ENCODE measurements around the gene NTPCR. TPM values are rescaled to one million over a fixed set of nuclear protein-coding genes. Genes with fewer than 3 reads are reported as not detected.

NTPCR gene
- total RNA-seq, 1 donor from 2014 or later, result 57.1 TPM

DNA sequence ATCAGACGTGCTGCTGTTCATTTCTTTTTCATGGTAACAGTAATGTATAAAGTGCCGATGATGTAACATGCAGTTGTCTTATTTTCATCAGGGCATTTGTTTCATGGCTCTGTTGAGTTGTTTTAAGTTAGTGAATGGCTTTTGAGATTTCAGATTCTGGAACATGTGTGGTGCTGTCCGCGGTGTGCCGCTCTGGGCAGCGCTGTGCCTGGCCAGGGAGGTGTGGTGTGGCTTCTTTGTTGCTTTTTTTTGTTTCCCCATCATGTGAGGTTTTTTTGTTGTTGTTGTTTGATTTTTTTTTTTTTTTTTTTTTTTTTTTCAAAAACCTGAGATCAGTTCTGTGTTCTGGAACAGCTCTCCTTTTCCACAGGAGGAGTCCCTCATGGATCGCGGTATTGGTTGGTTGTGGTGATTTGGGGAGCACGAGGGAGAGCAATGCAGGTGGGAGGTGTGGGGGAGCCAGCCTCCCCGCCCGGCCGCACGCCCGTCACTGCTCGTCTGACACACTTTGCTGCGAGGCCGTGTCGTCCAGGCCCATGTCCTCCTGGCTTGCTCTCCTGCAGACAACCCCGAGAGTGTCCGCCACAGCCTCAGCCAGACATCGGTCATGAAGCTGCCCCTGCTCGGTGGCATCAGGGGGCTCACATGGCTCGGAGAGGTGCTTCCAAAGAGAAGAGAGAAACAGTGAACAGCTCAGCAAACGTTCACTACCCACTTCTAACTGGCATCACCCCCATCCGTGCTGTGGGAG, 33.6 kb downstream of the NTPCR start:
- no peaks in the 10 kb centered on the region for H3K9me3 Mint-ChIP-seq (ENCODE audit: unreplicated experiment)
- TF ChIP-seq, protein P1, sequence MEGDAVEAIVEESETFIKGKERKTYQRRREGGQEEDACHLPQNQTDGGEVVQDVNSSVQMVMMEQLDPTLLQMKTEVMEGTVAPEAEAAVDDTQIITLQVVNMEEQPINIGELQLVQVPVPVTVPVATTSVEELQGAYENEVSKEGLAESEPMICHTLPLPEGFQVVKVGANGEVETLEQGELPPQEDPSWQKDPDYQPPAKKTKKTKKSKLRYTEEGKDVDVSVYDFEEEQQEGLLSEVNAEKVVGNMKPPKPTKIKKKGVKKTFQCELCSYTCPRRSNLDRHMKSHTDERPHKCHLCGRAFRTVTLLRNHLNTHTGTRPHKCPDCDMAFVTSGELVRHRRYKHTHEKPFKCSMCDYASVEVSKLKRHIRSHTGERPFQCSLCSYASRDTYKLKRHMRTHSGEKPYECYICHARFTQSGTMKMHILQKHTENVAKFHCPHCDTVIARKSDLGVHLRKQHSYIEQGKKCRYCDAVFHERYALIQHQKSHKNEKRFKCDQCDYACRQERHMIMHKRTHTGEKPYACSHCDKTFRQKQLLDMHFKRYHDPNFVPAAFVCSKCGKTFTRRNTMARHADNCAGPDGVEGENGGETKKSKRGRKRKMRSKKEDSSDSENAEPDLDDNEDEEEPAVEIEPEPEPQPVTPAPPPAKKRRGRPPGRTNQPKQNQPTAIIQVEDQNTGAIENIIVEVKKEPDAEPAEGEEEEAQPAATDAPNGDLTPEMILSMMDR (IDR thresholded peaks at IDR 0.05; ENCODE audit: unreplicated experiment), result no peak
- H3K27ac Mint-ChIP-seq (ENCODE audit: unreplicated experiment), result peak overlapping the region; percentile 59
- peaks cover 4% of the 10 kb centered on the region for H3K4me1 Mint-ChIP-seq (ENCODE audit: unreplicated experiment)
- DNase-seq (ENCODE audit: low spot score), result no peak
- no peak overlapping the region for H3K4me3 Mint-ChIP-seq (ENCODE audit: unreplicated experiment)
- H3K36me3 Mint-ChIP-seq (ENCODE audit: low read depth, unreplicated experiment), result peaks cover 20% of the 10 kb centered on the region
- peaks cover 6% of the 10 kb centered on the region for H3K27me3 Mint-ChIP-seq (ENCODE audit: unreplicated experiment)

DNA sequence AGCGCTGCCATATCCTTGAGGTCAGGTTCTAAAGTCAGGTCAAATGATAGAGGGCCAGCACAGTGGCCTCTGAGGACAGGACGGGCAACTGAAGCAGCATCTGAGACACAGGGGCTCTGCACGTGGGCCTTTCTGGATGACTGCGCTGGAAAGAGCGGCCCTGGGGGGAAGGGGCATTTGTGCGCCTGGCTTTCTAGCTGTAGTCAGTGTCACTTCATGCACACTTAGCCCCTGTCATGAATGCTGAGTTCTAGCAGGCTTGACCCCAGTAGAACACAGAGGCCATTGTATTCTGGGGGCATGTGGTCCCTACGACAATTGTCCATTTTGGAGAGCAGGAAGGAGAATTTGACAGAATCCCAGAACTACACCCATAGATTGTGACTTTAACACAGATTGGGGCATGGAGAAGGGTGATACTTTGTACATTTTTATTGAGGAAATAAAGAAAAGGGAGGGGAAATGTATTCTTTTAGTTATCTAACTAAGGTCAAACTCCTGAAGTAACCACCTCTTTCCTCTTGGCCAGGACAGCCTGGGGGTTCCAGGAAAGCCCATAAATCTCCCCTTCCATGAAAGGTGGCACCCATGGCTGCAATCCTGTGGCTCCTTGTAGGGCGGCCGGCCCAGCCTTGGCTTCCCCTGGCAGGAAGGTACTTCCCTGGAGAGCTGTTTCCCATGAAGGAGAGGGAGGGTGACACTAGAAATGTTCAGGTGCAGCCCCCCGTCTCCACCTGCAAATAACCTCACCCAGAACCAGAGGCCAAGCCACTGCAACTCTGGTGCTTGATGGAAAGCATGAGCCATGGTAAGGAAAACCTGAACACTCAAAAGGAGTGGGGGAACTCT, 34.4 kb downstream of the NTPCR start:
- H3K27ac Mint-ChIP-seq (ENCODE audit: unreplicated experiment), result no peak overlapping the region
- H3K36me3 Mint-ChIP-seq (ENCODE audit: low read depth, unreplicated experiment), result peaks cover 18% of the 10 kb centered on the region
- H3K27me3 Mint-ChIP-seq (ENCODE audit: unreplicated experiment), result peaks cover 6% of the 10 kb centered on the region
- no peak for DNase-seq (ENCODE audit: low spot score)
- H3K4me3 Mint-ChIP-seq (ENCODE audit: unreplicated experiment), result no peak overlapping the region
- peaks cover 4% of the 10 kb centered on the region for H3K4me1 Mint-ChIP-seq (ENCODE audit: unreplicated experiment)
- H3K9me3 Mint-ChIP-seq (ENCODE audit: unreplicated experiment), result no peaks in the 10 kb centered on the region
- TF ChIP-seq, protein P1 (IDR thresholded peaks at IDR 0.05; ENCODE audit: unreplicated experiment), result no peak

DNA sequence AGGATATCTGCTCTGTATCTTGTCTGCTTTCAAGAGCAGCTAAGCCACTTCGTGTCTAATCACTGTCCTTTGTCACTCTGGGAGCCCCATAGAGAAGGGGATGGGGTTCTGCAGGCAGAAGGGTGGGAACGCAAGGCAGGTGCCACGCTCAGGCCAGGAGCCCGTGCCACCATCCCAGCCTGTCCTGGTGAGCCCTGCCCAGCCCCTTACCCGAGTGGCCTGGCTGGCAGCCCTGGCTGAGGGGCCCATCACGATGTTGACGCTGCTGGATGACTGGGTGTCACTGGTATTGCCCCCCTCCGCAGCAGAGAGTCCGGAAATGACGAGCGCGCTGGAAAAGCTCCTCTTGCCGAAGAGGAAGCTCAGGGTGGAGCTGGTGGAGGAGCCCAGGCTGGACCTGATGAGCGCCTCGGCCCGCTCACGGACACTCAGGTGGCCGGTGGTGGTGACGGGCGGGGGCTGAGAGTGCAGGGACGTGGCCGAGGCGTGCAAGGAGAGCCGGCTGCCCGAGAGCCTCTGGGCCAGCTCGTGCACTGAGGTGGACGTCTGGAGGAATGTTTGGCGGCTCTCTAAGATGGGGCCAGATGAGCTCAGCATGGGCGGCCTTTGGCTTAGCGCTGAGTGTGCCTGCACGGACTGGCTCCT, 35.6 kb downstream of the NTPCR start:
- Mint-ChIP-seq H3K27ac (ENCODE audit: unreplicated experiment) (no peak overlapping the region), H3K9me3 (ENCODE audit: unreplicated experiment) (no peaks in the 10 kb centered on the region), H3K4me1 (ENCODE audit: unreplicated experiment) (no peaks in the 10 kb centered on the region), H3K36me3 (ENCODE audit: low read depth, unreplicated experiment) (peaks cover 7% of the 10 kb centered on the region), H3K4me3 (ENCODE audit: unreplicated experiment) (no peak overlapping the region), H3K27me3 (ENCODE audit: unreplicated experiment) (peaks cover 6% of the 10 kb centered on the region)
- no peak for DNase-seq (ENCODE audit: low spot score)
- TF ChIP-seq, protein P1 (IDR thresholded peaks at IDR 0.05; ENCODE audit: unreplicated experiment), result no peak

DNA sequence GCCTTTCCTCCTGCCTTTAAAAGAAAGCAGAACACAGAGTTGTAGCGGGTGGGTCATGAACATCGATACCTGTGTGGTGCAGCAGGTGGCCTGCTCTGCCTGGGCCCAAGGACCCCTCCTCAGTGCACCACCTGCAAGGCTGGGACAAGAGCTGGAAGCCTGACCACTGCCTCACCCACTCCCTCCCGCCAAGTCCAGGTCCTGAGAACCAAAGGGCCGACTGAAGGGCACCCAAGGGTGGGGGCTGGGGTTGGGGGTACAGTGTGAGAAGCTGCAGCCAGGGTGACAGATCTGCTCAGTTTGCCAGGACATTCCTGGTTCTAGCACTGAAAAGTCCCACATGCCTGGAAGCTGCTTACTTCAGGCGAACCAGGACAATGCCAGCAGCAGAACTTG, 36.1 kb downstream of the NTPCR start:
- TF ChIP-seq, protein P1 (IDR thresholded peaks at IDR 0.05; ENCODE audit: unreplicated experiment), result no peak
- no peak overlapping the region for H3K27ac Mint-ChIP-seq (ENCODE audit: unreplicated experiment)
- peaks cover 12% of the 10 kb centered on the region for H3K36me3 Mint-ChIP-seq (ENCODE audit: low read depth, unreplicated experiment)
- peaks cover 6% of the 10 kb centered on the region for H3K27me3 Mint-ChIP-seq (ENCODE audit: unreplicated experiment)
- no peaks in the 10 kb centered on the region for H3K9me3 Mint-ChIP-seq (ENCODE audit: unreplicated experiment)
- DNase-seq (ENCODE audit: low spot score), result no peak
- no peaks in the 10 kb centered on the region for H3K4me1 Mint-ChIP-seq (ENCODE audit: unreplicated experiment)
- H3K4me3 Mint-ChIP-seq (ENCODE audit: unreplicated experiment), result no peak overlapping the region

All from endothelial cell (in vitro differentiated cells).